ENCODE data around the gene ARMH4.

DNA sequence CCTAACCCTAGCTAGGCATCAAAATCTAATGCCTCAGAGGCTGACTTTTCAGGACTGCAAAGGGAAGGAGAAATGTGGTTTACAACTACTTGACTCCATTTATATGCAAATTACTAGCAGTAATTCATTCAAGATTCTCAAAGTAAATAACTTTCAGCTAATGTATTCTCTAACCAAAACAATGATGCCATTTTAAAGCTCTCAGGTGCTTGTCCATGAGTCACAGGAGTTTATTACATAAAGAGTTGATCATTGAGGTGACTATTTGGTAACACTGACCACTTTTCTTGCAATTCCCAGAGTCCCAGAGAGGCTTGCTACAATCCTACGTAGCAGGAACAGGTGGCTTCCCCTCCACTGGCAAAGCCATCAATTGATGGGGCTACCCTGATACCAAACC lies 177.1 kb downstream of the ARMH4 start:
- TF ChIP-seq, protein P1, sequence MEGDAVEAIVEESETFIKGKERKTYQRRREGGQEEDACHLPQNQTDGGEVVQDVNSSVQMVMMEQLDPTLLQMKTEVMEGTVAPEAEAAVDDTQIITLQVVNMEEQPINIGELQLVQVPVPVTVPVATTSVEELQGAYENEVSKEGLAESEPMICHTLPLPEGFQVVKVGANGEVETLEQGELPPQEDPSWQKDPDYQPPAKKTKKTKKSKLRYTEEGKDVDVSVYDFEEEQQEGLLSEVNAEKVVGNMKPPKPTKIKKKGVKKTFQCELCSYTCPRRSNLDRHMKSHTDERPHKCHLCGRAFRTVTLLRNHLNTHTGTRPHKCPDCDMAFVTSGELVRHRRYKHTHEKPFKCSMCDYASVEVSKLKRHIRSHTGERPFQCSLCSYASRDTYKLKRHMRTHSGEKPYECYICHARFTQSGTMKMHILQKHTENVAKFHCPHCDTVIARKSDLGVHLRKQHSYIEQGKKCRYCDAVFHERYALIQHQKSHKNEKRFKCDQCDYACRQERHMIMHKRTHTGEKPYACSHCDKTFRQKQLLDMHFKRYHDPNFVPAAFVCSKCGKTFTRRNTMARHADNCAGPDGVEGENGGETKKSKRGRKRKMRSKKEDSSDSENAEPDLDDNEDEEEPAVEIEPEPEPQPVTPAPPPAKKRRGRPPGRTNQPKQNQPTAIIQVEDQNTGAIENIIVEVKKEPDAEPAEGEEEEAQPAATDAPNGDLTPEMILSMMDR (IDR thresholded peaks at IDR 0.05; ENCODE audit: borderline replicate concordance, extremely low read depth, low read length, poor library complexity, severe bottlenecking): no peak
- no peak for TF ChIP-seq EZH2 (IDR thresholded peaks at IDR 0.05; ENCODE audit: borderline replicate concordance, low read depth, low read length, severe bottlenecking)

Data from DND-41 (cell line).